ENCODE data around the gene FSHR.

GRCh38 chr2:48965204-48965603 is 189.1 kb downstream of the FSHR start:
- TF ChIP-seq EZH2 (IDR thresholded peaks at IDR 0.05; ENCODE audit: low read depth, low read length, severe bottlenecking) (no peak), USF2 (IDR thresholded peaks at IDR 0.05; ENCODE audit: low read length) (no peak), ATF3 (IDR thresholded peaks at IDR 0.05; ENCODE audit: insufficient read depth, low read depth, low read length) (no peak), POLR2A (IDR thresholded peaks at IDR 0.05; ENCODE audit: control extremely low read depth in 1 of 2, low read depth in 2 of 2, low read length in 2 of 2) (no peak), RAD21 (IDR thresholded peaks at IDR 0.05 in 1 of 2, conservative IDR thresholded peaks at IDR 0.05 in 1 of 2; ENCODE audit: low read depth in 2 of 2, low read length in 2 of 2) (no peak), CTCF (IDR thresholded peaks at IDR 0.05; ENCODE audit: control extremely low read depth in 1 of 3, insufficient read depth in 1 of 3, low read depth in 1 of 3, low read length in 3 of 3) (no peak), GTF2F1 (IDR thresholded peaks at IDR 0.05; ENCODE audit: borderline replicate concordance, low read depth, low read length) (no peak), SP1 (IDR thresholded peaks at IDR 0.05; ENCODE audit: low read depth, low read length) (no peak), JUND (IDR thresholded peaks at IDR 0.05; ENCODE audit: low read length) (no peak), CEBPB (IDR thresholded peaks at IDR 0.05; ENCODE audit: low read depth, low read length) (no peak), BACH1 (IDR thresholded peaks at IDR 0.05; ENCODE audit: low read length) (no peak), POLR2AphosphoS5 (IDR thresholded peaks at IDR 0.05; ENCODE audit: low read depth, low read length) (no peak), MAX (IDR thresholded peaks at IDR 0.05) (no peak)
